Activated T-cell treated with anti-CD3 and anti-CD28 coated beads for 4 hours (primary cell): ENCODE data around the gene TEX44.
A peak's percentile ranks its signal among the peaks of the same experiment; 100 is the strongest.

Source experiments
- DNase-seq: peaks from one replicate; pipeline ENCODE4 v3.0.0-alpha.2; 2020

Gene TEX44

DNA sequence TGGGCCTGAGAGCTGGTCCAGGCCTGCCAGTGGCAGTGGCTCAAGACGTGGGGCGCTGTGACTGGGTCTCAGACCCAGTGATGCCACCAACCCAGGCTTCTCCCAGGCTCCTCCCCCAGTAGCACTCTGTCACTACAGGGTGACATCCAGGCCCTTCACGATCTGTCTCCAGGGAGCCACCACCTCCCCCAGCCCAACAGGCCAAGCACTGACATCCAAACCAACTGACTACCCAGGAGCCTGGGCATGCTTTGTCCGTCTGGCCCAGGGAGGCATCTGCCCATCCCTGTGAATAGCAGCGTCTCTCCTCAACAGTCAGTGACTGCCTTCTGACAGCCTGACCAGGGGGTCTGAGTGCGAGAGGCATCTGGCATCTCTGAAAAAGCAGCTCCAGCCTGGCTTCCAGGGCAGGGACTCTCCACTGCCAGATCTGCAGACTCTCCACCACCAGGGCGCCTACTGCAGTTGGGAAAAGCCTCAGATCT lies 13.0 kb downstream of the TEX44 start:
- DNase-seq: no peak

GRCh38 chr2:231606941-231607340 lies 14.3 kb downstream of the TEX44 start:
- DNase-seq: no peak

DNA sequence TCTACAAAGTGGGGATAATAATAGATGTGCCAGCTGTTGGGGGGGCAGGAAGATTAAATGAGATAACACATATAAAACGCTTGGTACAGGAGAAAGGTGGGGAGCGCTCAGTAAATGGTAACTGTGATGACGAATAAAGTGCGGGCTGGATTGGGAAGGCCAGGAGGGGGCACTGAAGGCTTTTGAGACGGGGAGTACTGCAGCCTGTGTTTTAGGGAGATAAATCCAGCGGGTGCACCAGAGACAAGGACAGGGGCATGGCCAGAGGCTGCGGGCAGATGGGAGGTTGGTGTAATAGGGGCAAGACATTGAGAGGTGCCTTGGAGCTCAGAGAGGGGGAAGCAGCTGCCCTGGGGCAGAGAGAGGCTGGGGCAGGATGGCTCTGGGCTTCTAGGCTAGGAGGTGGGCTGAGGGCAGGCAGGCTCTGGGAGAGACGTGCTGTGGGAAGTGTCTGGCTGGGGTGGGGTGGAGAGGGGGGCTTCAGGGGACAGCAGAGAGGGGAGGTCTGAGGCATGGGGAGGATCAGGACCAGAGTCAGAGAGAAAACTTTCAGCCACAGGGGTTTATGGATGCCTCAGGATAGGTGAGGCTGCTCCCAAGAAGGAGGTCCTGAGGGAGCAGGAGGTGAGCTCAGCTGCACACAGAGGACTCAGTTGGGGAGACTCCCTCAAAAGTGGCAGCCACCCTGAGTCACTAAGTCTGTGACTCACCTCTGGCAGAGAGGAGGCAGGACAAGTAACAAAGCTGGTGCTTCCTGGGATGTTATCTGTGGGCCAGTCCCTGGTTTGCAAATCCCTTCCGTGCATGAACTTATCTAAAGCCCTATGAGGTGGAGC lies 18.8 kb downstream of the TEX44 start:
- DNase-seq: no peak

- DNase-seq: no peak
These were observed 19.4 kb downstream of the TEX44 start for GRCh38 chr2:231612109-231612455.

DNA sequence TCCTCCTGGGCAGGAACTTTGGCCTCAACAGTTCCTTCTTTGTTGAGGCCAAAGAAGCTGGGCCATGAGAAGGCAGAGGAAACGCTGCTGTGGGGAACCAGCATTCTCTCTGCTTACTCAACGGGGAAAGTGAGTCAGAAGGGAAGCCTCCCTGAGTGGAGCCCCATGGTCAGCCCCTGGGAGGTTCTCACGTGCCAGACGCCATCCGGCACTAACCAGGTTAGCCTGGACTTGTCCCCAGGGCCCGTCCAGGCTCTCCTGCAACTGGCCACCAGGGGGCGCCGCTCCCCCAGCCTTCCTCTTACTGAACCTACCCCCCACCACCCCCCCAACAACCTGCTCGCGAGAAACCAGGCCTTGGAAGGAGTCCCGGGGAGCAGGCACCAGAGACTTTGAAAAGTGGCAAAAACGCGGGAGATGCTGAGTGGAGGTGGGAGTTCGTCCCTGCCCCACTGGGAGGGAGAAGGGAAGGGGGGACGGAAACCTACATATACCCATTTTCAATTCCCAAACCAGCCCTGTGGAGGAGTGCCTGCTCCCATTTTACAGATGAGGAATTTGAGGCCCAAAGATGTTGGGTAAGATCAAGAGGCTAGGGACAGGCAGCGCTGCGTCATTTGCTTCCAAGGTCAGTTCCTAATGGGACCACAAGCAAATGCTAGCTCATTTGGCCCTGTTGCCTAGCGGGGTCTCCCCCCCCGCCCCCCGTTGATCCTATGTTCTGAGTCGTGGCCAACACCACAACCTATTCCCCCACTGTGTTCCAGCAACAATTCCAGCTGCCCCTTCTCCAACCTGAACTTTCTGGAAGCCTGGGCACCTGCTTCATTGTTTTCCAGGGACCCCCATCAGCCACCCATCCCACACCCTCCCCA lies 20.0 kb downstream of the TEX44 start:
- peak; percentile 84 for DNase-seq

GRCh38 chr2:231613331-231613662 lies 20.6 kb downstream of the TEX44 start:
- DNase-seq: no peak

DNA sequence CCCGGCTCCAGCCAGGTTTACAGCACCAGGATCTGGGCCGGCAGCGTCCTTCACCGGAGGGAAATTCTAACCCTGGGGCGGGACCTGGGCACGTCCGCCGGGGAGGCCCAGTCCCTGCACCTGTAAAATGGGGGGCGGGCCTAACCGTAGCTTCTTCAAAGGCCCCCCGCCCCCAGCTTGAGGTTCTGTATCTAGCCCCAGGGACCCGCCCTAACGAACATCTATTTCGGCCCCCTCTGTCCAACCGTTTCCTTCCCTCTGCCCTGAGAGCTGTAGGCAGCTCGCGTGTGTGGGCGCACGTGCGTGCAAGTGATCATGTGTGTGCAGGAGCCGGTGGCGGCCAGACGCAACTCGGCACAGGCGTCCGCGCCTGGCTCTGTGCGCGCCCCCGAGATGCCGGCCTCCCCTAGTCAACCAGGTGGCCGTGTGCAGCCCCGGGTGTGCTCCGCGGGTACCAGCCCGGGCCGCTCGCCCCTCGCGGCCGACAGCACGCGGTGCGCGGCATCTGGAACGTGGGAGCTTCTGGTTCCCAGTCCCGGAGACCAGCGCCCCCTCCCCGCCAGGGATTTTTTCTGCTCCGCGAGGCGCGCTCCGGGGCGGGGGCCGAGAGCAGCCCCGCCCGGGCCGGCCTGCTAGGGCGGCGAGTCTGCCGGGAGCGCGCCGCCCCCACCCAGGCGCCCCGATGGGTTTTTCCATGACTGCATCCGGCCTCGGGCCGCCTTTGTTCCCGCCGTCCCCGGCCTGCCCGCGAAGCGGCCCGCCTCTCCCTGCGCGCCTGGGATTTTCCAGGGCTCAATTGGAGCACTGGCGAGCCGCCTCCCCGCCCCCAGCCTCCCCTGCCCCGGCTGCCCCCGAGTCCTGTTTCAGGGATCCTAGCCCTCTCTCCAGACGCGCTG lies 21.2 kb downstream of the TEX44 start:
- peak; percentile 68 for DNase-seq

GRCh38 chr2:231614559-231615057 lies 21.9 kb downstream of the TEX44 start:
- DNase-seq: peak; percentile 45

DNA sequence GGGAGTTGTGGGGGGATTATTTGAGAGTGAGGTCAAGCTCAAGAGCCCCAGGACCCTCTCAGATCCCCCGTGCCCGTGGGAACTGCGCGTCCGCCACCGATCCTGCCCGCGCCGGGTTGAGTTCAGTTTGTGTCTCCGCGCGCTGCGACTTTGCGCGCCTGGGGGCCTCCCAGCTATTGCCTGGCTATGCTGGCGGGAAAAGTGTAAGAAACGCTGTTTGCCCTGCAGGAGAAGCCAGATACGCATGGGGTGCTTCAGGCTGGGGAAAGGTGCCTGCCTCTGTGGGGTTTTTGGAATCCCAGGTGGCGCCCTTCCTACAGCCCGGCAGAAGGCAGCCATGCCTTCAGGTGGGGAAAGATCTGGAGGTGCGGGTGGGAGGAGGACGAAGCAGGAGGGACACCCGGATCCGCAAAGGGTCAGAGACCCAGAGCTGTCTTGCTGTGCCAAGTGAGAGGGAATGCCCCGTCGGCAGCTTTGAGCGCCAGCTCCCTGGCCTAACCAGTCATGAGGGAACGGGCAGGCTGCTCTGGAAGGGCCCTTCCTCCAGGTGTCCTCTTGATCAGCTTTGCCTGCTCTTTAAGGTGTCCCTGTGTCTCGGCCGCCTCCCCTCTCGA lies 22.5 kb downstream of the TEX44 start:
- DNase-seq: no peak

DNA sequence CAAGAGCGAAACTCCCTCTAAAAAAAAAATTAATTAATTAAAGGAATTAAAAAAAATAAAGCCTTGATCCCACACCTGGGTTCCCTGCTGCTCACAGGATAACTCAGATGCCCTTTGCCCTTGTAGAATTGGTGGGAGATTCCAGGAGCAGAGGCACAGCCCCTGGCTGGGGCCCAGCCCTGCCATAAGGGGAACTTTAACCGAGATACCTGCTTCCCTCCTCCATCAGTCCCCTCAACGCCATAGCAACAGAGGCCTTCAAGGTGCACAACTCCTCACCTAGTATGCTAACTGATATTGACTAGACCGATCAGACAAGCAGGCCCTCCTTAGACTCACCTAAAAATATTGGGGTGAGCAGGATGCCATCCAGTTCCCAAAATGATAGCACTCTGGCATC lies 23.6 kb downstream of the TEX44 start:
- DNase-seq: no peak

GRCh38 chr2:231617059-231617926 lies 24.6 kb downstream of the TEX44 start:
- no peak for DNase-seq

- DNase-seq: no peak
These were observed 28.6 kb downstream of the TEX44 start for GRCh38 chr2:231621051-231621879.

- DNase-seq: no peak
These were observed 30.3 kb downstream of the TEX44 start for GRCh38 chr2:231622963-231623362.

DNA sequence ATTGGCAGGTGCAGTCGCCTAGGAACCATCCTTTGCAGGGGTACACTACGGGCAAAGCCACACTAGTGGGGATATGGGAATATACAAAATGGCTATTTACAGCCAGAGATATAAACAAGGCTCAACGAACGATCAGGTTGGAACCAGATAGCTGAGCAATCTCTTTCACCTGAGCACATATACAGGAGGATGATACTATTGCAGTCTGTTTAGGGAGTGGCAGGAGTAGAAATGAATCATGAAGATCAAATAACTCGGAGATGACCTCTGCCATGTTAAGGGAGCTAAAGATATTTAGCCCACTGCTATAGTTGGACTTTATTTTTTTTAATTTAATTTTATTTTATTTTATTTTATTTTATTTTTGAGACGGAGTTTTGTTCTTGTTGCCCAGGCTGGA lies 33.8 kb downstream of the TEX44 start:
- DNase-seq: no peak

GRCh38 chr2:231627384-231628120 lies 34.9 kb downstream of the TEX44 start:
- DNase-seq: no peak

DNA sequence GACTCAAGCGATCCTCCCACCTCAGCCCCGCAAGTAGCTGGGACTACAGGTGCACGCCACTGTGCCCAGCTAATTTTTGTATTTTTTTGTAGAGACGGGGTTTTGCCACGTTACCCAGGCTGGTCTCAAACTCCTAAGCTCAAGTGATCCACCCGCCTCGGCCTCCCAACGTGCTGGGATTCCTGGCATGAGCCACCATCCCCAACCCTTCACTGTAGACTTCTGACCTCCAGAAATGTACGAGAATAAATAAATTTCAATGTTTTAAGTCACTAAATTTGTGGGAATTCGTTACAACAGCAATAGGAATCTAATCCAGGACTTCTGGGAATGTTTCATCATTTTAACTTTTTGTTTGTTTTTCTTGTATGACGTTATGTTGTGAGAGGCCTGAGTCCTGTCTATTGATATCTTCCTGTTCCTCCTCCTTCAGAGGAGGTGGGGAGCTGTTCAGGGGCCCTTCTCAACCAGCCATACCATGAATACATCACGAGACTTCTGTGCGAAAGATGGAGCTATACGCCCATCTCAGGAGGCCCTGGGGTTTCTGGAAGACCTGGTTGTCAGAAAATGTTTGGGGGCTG lies 40.0 kb downstream of the TEX44 start:
- no peak for DNase-seq

DNA sequence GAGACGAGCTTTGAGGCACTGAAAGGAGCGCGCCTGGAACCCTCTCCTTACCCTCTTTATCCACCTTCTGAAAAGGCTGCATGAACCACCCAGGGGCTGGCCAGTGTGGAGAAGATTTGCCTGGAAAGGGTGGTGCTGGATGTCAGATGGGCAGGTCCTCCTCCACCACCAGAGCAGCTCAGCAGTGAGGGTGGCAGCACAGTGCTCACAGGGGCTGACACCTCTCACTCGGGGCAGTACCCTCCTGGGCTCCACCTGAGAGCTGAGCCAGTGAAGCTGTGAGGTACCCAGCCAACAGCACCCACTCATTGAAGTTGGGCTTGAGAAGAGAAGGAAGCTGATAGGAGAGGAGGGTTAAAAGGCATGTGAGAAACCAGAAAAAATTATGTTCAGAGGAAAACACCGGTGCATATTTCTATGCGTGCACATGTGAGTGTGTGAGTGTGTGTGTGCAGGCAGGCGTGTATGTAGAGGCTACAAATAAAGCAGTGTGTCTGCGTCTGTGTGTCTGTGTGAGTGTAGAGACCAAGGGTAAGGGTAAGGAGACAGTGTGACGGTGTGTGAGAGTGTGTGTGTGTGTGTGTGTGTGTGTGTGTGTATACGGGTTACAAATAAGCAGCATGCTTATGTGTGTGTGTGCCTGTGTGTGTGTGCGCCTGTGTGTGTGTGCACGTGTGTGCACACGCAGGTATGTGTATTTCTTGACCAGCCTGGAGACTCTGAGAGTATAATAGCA lies 40.7 kb downstream of the TEX44 start:
- DNase-seq: no peak

DNA sequence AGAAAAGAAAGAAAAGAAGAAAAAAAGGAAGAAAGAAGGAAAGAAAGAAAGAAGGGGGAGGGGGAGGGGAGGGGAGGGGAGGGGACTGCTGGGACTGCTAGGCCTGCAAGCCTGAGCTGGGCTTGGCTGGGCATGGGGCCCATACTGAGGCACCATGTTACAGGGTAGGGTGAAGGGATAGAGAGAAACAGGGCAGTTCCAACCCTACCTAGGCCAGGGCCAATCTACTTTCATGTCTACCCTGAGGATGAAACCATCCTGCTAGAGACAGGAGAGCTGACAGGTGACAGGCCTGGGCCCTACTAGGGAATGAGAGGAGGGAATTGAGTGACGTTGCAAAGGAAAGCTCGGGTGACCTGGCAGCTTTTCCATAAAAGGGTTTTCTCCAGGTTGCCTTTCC lies 41.7 kb downstream of the TEX44 start:
- DNase-seq: no peak
